Activated CD4-positive, alpha-beta T cell treated with anti-CD3 and anti-CD28 coated beads, Interleukin-2, amount 50 U/mL, for 1 hour (primary cell): ENCODE results near the gene MRPL18.
"Not testable (repeated sequence)": the region's sequence is repeated elsewhere in the genome, so short reads cannot be mapped to it uniquely, and the experiment has no call there.

Experiments
- DNase-seq: peaks from one replicate; pipeline ENCODE4 v3.0.0-alpha.2; 2020

The MRPL18 gene

DNA sequence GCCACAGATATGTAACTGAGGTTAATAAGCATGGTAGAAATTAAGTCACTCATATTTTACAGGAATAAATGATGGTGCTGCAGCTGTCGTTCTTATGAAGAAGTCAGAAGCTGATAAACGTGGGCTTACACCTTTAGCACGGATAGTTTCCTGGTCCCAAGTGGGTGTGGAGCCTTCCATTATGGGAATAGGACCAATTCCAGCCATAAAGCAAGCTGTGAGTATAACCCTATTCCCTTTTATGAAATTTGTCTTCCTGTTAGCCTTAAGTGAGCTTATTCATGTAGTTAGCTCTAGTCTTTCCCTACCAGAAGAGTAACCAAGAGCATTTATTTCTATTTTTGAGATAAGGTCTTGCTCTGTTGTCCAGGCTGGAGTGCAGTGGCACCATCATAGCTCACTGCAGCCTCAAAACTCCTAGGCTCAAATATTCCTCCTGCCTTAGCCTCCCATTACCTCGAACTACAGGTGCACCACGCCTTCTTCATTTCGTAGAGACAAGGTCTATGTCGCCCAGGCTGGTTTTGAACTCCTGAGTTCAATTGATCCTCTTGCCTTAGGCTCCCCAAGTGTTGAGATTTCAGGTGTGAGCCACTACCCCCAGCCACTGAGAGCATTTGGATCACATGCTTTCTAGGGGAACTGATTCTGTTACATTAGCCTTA lies 12.9 kb upstream of the MRPL18 start:
- no peak for DNase-seq

DNA sequence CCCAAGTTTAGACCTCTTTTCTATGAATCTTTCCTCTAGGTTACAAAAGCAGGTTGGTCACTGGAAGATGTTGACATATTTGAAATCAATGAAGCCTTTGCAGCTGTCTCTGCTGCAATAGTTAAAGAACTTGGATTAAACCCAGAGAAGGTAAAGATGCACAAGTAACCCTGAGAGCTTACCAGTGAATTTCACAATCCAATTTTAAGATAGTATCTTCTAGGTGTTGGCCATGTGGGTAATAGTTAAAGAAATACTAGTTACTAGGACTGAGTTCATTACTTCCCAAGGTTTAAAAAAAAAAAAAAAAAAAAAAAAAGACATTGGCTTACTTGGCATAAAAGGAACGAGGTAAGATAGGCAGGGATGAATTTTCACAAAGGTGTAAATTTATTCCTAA lies 12.1 kb upstream of the MRPL18 start:
- DNase-seq: no peak

DNA sequence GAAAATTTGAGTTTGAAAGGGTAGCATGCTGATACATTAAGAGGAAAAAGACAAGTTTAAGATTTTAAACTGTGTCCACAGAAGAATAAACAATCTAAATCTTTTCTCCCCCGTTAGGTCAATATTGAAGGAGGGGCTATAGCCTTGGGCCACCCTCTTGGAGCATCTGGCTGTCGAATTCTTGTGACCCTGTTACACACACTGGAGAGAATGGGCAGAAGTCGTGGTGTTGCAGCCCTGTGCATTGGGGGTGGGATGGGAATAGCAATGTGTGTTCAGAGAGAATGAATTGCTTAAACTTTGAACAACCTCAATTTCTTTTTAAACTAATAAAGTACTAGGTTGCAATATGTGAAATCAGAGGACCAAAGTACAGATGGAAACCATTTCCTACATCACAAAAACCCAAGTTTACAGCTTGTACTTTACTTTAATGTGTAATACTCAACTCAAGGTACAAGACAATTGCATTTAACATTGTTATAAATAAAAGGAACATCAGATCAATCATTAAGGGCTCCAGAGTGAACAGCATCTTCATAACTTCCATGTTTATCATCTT lies 11.6 kb upstream of the MRPL18 start:
- no peak for DNase-seq

DNA sequence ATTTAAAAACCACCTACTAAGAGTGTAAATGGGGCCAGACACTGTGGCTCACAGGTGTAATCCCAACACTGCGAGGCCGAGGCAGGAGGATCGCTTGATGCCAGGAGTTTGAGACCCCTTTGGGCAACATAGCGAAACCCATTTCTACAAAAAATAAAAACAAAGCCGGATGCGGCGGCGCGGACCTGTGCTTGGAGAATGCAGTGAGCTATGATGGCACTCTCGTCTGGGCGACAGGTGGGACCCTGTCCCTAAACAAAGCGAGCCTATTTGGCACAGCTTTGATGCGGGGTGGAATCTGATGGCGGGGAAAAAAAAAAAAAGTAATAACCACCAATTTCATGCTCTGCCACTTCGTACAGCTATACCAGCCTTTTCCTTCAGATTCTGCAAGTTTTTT lies 2.0 kb upstream of the MRPL18 start:
- DNase-seq: no peak

DNA sequence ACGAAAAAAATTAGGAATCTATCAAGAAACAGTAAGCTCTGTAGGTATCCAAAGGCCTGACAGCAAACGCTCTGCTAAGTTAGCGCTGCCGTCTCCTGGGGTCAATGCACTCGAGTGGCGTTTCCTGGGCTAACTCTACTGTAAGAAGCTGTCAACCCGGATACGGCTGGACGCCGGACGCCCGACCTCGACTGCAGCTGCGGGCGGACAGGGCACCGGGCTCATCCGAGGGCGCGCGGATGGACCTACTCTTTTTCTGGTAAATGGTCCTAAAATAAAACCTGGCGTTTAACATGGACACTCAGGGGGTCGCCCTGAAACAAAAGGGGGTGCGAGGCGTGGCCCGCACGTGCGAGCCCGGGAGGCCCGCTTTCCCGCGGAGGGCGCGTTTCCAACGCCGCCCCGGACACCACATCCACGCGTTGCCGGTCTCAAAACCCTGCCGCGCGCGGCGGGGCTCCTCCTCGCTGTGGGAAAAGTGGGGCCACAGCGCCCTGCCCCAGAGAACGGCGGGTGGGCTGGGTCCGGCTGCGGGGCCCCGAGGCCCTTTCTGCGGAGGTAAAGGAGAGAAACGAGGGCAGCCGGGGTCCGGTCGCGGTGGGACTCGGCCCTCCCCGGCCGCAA lies 1.4 kb upstream of the MRPL18 start:
- DNase-seq: peak; percentile 20

DNA sequence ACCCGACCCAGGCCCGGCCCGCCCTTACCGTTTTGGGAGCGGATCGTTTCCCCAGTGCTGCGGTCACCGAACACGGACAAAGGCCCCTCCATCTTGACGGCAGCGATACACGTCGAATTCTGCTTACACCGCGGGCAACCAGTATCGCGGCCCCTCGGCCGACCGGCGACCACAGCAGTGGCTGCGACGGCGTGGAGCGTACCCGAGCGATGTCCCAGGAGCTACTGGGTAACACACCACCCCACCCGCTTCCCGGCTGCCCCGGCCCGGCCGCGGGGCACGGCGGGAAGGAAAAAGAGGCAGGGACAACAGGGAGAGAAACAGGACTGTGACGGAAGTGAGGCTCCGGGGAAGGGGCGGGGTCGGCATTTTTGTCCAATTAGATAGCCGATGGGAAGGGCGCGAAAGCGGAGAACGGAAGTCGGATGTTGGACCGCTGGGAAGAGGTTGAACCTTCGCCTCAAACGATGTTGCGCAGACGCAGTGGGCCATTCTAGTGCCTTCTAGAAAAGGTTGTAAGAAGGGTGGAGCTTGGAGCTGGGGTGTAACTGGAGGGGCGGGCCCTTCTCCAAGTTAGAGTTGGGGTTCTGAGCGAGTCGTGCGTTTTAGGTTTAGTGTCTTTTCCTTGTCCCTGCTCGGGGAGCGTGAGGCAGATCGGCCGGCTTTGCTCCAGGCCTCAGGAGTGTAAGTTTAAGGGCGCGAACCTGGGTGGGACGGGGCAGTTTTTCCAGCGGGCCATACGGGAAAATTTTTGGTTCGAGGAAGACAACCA lies 704 bp upstream of the MRPL18 start, which contains the start of gene TCP1:
TCP1 (minus strand) TSS at position 226 of the 772 bp plus-strand sequence; CDS start at position 92, 134 bp downstream.
- peak; percentile 99 for DNase-seq

DNA sequence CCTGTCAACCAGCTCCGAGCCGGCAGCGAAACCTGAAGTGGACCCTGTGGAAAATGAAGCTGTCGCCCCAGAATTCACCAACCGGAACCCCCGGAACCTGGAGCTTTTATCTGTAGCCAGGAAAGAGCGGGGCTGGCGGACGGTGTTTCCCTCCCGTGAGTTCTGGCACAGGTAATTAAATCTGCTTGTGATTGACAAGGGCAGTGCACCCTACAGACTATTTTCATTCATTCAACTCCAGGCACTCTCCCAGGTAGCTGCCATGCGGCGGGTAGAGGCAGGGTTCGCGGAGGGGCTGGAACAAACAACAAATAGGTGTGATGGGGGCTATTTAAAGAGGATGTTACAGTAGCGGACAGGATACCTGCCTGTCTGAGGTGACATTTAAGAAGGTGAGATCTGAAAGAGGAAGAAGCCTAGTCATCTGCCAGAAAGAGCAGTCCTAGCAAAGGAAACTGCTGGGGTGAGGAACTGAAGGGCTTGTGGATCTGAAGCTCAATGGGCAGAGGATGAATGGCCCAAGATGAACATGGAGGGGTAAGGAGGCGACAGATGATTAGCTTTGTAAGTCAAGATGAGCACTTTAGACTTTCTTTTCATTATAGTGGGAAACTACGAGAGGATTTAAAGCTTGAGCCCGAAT lies 810 bp downstream of the MRPL18 start:
- DNase-seq: peak; percentile 4

DNA sequence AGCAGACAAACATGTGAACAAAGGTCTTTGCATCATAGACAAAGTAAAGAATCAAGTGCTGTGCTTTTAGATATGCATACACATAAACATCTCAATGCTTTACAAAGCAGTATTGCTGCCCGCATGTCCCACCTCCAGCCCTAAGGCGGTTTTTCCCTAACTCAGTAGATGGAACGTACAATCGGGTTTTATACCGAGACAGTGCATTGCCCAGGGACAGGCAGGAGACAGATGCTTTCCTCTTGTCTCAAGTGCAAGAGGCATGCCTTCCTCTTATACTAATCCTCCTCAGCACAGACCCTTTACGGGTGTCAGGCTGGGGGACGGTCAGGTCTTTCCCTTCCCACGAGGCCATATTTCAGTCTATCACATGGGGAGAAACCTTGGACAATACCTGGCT lies 4.7 kb downstream of the MRPL18 start:
- not testable (repeated sequence) for DNase-seq

DNA sequence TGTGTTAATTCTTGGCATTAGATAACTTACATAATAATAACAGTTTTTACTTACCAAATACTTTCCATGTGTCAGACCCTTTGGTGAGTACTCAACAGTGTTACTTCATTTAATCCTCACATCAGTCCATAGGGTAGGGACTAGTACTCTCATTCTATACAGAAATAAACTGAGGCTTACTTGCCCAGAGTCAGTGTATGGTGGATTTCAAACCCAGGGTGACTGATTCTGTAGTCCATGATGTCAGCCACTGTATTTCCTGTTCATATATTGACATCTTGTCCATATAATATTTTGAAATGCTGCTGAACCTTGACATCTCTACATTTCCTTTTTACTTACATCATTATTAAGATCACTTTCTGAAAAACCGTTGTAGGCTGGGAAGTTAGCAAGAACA lies 7.3 kb downstream of the MRPL18 start:
- DNase-seq: no peak

DNA sequence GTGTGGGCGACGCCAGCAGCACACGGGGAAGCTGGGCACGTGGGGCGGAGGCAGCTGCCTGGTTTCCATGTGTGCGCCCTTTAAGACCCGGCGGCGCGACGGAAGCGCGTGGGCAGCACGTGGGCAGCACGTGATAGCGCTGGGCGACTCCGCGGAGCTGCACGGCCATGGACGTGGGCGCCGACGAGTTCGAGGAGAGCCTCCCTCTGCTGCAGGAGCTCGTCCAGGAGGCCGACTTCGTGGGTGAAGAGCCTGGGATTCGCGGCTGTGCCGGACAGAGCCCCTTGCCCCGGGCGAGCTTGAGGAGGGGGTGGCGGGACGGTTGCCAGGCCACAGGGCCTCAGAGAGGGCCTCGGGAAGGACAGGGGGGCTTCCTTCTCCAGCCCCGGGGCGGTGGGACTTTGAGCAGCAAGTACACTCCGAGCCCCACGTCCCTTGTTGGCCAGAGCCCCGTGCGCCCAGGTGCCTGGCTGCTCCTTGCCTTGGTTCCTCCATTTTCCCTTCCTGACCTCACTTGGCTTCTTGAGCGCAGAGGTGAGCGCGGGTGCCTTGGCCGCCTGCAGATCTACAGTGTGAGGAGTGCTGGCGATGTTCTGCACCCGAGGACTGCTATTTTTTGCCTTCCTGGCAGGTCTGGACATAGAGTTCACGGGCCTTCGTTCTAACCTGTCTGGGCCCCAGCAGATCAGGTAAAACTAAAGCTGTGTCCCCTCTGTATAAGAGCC lies 10.0 kb downstream of the MRPL18 start, which contains the start of gene PNLDC1:
PNLDC1 (plus strand) TSS at position 136 of the 725 bp plus-strand sequence; CDS start at position 168, 32 bp downstream.
- no peak for DNase-seq

DNA sequence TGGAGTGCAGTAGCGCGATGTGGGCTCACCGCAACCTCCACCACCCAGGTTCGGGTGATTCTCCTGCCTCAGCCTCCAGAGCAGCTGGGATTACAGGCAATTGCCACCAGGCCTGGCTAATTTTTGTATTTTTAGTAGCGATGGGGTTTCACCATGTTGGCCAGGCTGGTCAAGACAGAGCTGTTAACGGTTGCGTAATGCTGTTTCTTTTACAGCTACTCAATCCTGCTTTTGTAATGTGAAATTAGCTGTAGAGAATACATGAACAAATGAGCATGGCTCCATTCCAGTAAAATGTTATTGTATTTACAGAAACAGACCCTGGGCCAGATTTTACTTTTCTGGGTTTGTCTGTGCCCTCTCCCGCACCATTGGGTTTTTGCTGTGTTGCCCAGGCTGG lies 11.7 kb downstream of the MRPL18 start:
- DNase-seq: no peak

DNA sequence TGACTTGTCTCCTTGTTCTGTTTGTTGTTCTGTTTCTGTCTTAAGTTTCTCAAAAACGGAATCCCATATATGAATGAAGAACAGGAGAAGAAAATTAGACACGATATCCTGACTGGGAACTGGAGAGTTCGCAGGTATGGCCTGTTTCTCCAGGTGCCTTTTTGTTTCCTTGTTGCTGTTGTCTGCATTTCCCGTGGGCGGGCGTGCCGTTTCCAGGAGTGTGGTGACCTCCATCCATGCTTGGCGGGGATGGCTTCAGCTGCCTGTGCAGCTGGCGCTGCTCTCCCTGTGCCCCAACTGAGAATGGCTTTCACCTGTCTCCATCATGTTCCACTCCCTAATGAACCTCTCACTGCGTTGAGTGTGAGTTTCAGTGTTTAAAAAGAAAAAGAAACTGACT lies 14.2 kb downstream of the MRPL18 start:
- DNase-seq: no peak

DNA sequence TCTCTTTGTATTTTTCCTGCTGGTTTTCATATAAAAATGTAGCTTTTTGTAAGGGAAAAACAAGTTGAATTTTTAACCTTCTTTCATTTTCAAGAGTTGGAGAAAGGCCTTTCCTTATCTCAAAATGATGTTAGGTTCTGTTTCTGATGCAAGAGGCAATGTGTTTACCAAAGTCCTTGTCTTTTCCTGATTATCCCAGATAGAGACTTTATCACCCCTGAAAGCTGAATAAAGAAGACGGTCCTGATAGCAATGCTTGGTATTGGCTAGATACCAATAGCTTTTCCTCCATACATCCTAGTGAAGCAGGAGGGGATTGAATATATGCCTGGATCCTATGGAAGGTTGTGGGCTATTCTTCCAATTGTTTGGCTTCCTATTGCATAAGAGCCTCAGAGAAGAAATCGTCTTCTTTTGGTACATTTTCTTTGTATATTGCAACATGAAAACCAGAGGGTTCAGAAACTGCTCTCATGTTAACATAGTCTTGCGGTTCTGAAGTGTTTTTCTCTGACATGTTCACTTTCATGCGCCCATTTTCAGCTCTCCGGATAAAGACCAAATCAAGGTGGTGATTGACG lies 15.3 kb downstream of the MRPL18 start:
- DNase-seq: no peak

DNA sequence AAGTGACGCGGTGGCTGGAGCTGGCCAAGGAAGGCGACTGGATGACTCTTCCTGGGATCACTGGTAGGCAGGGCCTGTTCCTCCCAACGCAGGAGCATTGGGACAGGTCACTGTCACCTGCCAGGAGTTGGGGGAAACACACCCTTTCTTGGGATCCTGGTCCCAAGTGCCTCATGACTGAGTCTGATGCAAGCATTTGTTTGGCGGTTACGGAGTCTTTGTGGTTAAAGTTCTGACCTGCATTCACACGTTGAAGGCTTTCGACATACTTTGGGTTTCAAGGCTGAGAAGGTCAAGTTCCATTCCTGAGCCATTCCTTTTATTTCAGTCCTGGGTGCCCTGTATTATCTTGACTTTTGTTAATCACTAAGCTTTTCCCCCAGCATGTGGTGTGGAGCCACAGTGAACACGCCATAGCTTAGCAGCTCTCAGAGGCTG lies 15.8 kb downstream of the MRPL18 start:
- no peak for DNase-seq

DNA sequence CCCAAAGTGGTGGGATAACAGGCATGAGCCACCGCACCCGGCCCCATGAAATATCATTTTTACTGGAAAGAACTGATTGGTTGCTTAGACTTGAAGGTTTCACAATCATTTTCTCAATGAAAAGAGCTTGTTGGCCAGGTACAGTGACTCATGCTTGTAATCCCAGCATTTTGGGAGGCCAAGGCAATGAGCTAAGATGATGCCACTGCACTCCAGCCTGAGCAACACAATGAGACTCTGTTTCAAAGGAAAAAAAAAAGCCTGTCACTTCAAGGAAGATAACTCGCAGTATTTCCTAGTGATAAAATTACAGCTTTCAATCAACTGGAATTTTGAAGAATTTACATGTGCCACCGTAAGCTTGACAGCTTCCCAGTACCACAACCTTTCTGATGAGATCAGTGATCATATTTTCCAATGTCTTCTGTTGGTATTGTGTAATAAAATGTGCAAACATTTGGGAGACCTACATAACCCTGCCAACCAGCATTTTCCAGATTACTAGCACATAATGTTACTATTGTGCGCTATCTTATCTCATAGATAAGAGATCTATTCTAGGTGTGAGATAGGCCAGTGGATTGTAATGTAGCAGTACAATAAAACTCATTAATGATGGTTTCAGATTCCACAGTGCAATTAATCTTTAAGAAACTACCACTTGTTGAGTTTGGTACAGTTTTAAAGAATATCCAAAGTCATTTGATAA lies 17.0 kb downstream of the MRPL18 start:
- no peak for DNase-seq

DNA sequence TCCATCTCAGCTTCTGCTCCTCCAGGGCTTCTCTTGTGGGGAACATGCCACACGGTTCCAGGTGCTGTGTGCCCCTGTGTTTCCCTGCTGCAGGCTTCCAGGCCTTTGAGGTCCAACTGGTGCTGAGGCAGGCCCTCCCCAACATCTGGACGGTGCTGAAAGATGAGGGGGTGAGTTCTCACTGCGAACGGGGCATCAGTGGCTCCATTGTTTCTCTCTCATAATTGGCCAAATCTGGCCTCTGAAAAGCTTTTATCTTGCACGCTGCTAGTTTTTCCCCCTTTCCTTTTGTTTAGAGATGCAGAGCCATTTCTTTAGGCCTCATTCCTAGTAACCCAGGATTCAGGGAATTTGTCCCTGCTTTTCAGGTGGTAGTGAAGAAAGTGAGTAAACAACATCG lies 18.4 kb downstream of the MRPL18 start:
- DNase-seq: no peak

DNA sequence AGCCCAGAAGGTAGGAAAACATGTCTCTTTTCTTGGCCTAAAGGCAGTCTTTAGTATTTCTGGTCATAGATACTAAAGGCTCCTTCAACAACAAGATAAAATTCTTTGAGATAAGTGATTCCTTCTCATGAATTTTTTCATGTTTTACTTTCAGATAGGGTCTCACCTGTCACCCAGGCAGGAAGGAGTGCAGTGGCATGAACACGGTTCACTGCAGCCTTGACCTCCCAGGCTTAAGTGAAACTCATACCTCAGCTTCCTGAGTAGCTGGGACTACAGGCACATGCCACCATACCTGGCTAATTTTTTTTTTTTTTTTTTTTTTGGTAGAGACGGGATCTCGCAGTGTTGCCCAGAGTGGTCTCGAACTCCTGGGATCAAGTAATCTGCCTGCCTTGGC lies 18.9 kb downstream of the MRPL18 start:
- DNase-seq: no peak

DNA sequence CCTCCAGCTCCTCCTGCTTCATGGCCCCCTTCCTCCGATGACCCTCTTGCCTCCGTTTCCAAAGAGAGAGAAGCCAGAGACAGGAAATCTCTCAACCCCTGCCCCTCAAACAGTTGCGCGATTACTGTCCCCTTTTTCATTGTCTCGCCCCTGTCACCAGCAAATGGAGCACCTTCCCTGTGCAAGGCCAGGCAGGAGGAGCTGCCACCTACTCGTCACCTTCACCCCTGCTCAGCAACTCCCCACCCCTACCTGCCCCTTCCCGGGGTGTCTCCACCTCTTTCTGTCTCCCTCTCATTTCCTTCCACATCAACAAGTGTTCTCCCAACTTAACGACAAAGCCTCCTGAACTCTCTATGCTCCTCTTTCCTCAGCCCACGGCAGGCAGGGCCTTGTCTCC lies 23.5 kb downstream of the MRPL18 start:
- DNase-seq: no peak

DNA sequence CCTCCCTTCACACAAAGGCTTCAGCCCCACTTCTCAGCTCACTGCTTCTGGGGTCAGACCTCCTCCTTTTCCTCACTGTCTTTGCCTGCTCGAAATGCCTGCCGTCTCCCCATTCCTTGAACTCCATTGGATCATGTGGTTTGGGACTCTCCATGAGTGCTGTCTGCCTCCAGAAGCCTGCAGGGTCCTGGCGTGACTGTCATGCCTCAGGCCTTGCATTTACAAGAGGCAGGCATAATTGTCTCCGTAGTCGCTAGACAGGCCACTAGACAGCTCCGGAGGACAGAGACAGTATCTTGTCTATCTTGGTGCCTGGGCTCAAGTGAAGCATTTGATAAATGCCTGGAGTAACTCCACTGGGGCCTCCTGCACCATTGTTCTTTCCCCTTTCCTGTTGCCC lies 25.1 kb downstream of the MRPL18 start:
- DNase-seq: no peak

DNA sequence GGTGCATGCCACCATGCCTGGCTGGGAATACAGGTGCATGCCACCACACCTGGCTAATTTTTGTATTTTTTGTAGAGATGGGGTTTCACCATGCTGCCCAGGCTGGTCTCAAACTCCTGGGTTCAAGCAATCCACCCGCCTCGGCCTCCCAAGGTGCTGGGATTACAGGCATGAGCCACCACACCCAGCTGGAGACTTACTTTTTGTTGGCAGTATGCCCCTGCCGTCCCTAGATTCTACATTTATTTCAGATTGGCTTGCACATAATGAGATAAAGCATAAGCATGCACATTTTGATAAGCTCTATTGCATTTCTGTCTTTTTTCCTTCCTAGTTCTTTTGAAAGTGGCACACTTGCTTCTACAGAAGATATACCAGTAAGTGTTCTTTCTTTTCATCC lies 26.5 kb downstream of the MRPL18 start:
- DNase-seq: not testable (repeated sequence)
